ENCODE results near the gene GNG13. TPM values are rescaled to one million over a fixed set of nuclear protein-coding genes. Genes with fewer than 3 reads are reported as not detected.

Gene GNG13
- total RNA-seq, 1 experiment from 2014 or later = not detected

DNA sequence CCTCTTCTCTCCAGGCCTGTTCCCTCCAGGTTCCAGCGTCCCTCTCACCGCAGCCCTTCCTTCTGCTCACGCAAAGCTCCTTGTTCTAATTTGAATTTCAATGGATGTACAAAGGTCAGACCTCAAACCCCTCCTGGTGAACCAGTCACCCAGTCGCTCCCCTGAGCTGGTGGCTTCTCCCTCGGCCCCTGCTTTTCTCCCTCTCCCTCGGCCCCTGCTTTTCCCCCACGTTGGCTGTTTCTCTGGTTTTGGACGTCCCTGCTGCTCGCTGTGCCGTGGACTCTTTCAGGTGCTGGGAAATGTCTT lies 48.6 kb downstream of the GNG13 start:
- H3K4me1 Mint-ChIP-seq (ENCODE audit: low read depth, unreplicated experiment) = peaks cover 7% of the 10 kb centered on the region
- ChIA-PET POLR2A (interaction anchor here (1.0 kb wide), 1 partner anchor 31 kb away, joined by 3 read pairs; the partner anchor contains the start of gene ANTKMT), CTCF (no interaction called here)
- H3K9me3 Mint-ChIP-seq (ENCODE audit: unreplicated experiment) = no peaks in the 10 kb centered on the region
- H3K36me3 Mint-ChIP-seq (ENCODE audit: insufficient read depth, unreplicated experiment) = peaks cover 4% of the 10 kb centered on the region
- intact Hi-C loops (cut with micrococcal nuclease; ENCODE audit: unreplicated experiment) = no loop called here
- peak overlapping the region; percentile 27 for H3K27ac Mint-ChIP-seq (ENCODE audit: unreplicated experiment)
- no peaks in the 10 kb centered on the region for H3K36me3 ChIP-seq (ENCODE audit: control insufficient read depth, insufficient read depth, low read length)
- no TSS peak for BruUV-seq (replicated peaks)
- H3K27me3 ChIP-seq (replicated peaks; ENCODE audit: control insufficient read depth, insufficient read depth, low read length) = no peaks in the 10 kb centered on the region
- DNase-seq = no peak
- TF ChIP-seq, protein P1, sequence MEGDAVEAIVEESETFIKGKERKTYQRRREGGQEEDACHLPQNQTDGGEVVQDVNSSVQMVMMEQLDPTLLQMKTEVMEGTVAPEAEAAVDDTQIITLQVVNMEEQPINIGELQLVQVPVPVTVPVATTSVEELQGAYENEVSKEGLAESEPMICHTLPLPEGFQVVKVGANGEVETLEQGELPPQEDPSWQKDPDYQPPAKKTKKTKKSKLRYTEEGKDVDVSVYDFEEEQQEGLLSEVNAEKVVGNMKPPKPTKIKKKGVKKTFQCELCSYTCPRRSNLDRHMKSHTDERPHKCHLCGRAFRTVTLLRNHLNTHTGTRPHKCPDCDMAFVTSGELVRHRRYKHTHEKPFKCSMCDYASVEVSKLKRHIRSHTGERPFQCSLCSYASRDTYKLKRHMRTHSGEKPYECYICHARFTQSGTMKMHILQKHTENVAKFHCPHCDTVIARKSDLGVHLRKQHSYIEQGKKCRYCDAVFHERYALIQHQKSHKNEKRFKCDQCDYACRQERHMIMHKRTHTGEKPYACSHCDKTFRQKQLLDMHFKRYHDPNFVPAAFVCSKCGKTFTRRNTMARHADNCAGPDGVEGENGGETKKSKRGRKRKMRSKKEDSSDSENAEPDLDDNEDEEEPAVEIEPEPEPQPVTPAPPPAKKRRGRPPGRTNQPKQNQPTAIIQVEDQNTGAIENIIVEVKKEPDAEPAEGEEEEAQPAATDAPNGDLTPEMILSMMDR (IDR thresholded peaks at IDR 0.05; ENCODE audit: insufficient read depth in 1 of 2, low read depth in 1 of 2, low read length in 1 of 2, severe bottlenecking in 1 of 2, unreplicated experiment in 1 of 2) = no peak
- no peaks in the 10 kb centered on the region for H3K27me3 Mint-ChIP-seq (ENCODE audit: insufficient read depth, unreplicated experiment)
- H3K9me3 ChIP-seq = no peaks in the 10 kb centered on the region
- H3K4me3 Mint-ChIP-seq (ENCODE audit: unreplicated experiment) = peak overlapping the region; percentile 3
- H3K4me1 ChIP-seq = peaks cover 6% of the 10 kb centered on the region
- no peak overlapping the region for H3K4me3 ChIP-seq (ENCODE audit: low read depth, low read length)

DNA sequence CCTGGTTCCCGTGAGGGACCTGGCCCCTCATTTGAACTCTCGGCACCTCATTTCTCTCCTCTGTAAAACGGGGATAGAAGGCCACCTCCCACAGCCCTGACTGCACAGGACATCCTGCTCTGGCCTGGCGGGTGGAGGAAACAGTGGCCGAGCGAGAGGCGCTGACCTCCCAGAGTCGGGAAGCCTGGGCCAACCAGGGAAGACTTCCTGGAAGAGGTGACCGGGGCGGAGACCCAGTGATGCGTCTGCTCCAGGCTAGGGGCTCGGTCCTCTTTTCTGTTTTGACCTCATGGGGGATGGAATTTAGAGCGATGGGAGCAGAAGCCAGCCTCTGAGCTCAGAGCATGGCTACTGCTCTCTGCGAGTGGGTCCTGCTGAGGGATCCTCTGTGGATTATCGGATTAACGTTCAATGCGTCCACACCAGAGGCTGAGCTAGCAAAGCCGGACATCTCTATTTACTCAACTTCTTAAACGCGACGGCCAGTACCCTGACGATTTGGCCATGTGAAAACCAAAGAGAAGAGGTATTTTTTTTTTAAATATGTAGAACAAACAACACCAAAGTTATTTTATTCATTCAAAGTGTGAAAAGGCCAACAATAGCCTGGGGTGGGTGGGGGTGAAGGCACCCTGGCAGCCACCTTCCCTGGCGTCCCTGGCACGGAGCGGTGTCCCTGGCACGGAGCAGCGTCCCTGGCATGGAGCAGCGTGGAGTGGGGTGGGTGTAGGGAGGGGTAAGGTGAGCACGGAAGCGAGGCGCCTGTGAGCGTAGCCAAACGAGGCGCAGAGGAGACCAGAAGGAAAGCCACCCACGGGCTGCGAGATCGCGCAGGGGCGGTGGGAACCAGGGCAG lies 49.2 kb downstream of the GNG13 start:
- Histone ChIP-seq H3K36me3 (ENCODE audit: control insufficient read depth, insufficient read depth, low read length) (no peaks in the 10 kb centered on the region), H3K9me3 (no peaks in the 10 kb centered on the region), H3K4me3 (ENCODE audit: low read depth, low read length) (no peak overlapping the region), H3K27me3 (replicated peaks; ENCODE audit: control insufficient read depth, insufficient read depth, low read length) (no peaks in the 10 kb centered on the region), H3K4me1 (peaks cover 6% of the 10 kb centered on the region)
- no peak for DNase-seq
- Mint-ChIP-seq H3K27me3 (ENCODE audit: insufficient read depth, unreplicated experiment) (no peaks in the 10 kb centered on the region), H3K4me3 (ENCODE audit: unreplicated experiment) (no peak overlapping the region), H3K36me3 (ENCODE audit: insufficient read depth, unreplicated experiment) (peaks cover 4% of the 10 kb centered on the region), H3K4me1 (ENCODE audit: low read depth, unreplicated experiment) (peaks cover 7% of the 10 kb centered on the region), H3K27ac (ENCODE audit: unreplicated experiment) (peak overlapping the region; percentile 27), H3K9me3 (ENCODE audit: unreplicated experiment) (no peaks in the 10 kb centered on the region)
- CTCF ChIA-PET = no interaction called here
- POLR2A ChIA-PET = interaction anchor here (1.0 kb wide), 1 partner anchor 30 kb away, joined by 3 read pairs; the partner anchor contains the start of gene ANTKMT
- BruUV-seq (replicated peaks) = no TSS peak
- intact Hi-C loops (cut with micrococcal nuclease; ENCODE audit: unreplicated experiment) = no loop called here
- TF ChIP-seq, protein P1 (IDR thresholded peaks at IDR 0.05; ENCODE audit: insufficient read depth in 1 of 2, low read depth in 1 of 2, low read length in 1 of 2, severe bottlenecking in 1 of 2, unreplicated experiment in 1 of 2) = no peak

DNA sequence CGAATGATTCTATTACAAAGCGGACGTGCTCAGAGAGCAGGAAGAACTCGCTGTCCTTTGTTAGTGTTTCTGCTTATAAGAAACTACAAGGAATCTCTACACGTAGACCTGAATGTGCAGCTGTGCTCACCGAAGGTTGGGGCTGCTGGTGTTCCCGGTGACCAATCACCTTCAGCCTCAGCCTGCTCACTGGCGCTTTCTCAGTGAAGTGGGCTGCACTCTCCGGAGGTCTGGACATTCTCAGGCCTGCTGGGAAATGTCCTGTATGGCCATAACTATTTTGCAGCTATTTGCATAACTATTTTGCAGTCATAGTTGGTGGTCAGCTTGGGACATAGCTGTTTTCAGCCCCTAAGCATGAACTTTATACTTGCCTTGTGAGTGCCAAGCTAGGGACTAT lies 50.0 kb downstream of the GNG13 start:
- no peaks in the 10 kb centered on the region for H3K36me3 ChIP-seq (ENCODE audit: control insufficient read depth, insufficient read depth, low read length)
- BruUV-seq (replicated peaks) = no TSS peak
- H3K27me3 ChIP-seq (replicated peaks; ENCODE audit: control insufficient read depth, insufficient read depth, low read length) = no peaks in the 10 kb centered on the region
- H3K4me1 ChIP-seq = peaks cover 6% of the 10 kb centered on the region
- no peaks in the 10 kb centered on the region for H3K27me3 Mint-ChIP-seq (ENCODE audit: insufficient read depth, unreplicated experiment)
- peaks cover 7% of the 10 kb centered on the region for H3K4me1 Mint-ChIP-seq (ENCODE audit: low read depth, unreplicated experiment)
- CTCF ChIA-PET = interaction anchor here (0.7 kb wide), 1 partner anchor 47 kb away, joined by 3 read pairs; no protein-coding TSS in a partner anchor
- H3K4me3 ChIP-seq (ENCODE audit: low read depth, low read length) = no peak overlapping the region
- peaks cover 4% of the 10 kb centered on the region for H3K36me3 Mint-ChIP-seq (ENCODE audit: insufficient read depth, unreplicated experiment)
- H3K4me3 Mint-ChIP-seq (ENCODE audit: unreplicated experiment) = no peak overlapping the region
- POLR2A ChIA-PET = interaction anchor here (0.6 kb wide), 1 partner anchor 638 kb away, joined by 4 read pairs; no protein-coding TSS in a partner anchor
- H3K9me3 Mint-ChIP-seq (ENCODE audit: unreplicated experiment) = no peaks in the 10 kb centered on the region
- DNase-seq = no peak
- TF ChIP-seq, protein P1 (IDR thresholded peaks at IDR 0.05; ENCODE audit: insufficient read depth in 1 of 2, low read depth in 1 of 2, low read length in 1 of 2, severe bottlenecking in 1 of 2, unreplicated experiment in 1 of 2) = no peak
- H3K27ac Mint-ChIP-seq (ENCODE audit: unreplicated experiment) = no peak overlapping the region
- intact Hi-C loops (cut with micrococcal nuclease; ENCODE audit: unreplicated experiment) = no loop called here
- H3K9me3 ChIP-seq = no peaks in the 10 kb centered on the region

Measured in Caco-2 (cell line).